WTC11 (cell line): Measurements from ENCODE around the gene ZGLP1. TPM values are rescaled to one million over a fixed set of nuclear protein-coding genes. Genes with fewer than 3 reads are reported as not detected.

Experiments used
- ATAC-seq: fragments of 200-7000 bp; cut with Tn5 transposase; 2 replicates; pipeline ENCODE4 v1.10.0; 2021; ENCODE audit warnings: mild to moderate bottlenecking, moderate library complexity
- CTCF ChIA-PET: fragments of 300-600 bp; sonication (Branson Sonifier 250); formaldehyde crosslinking; loops from one replicate; lab custom pipeline; 2021; ENCODE audit warnings: antibody characterized with exemption; lab: Charles Lee
- POLR2A ChIA-PET: fragments of 350-600 bp; sonication (Branson Sonifier 250); formaldehyde crosslinking; loops from one replicate; lab custom pipeline; 2021; ENCODE audit warnings: antibody characterized with exemption; lab: Charles Lee
- DNase-seq: peaks from one replicate; pipeline ENCODE4 v3.0.0; 2021; ENCODE audit warnings: low spot score
- H3K27ac Mint-ChIP-seq: 2 replicates; pipeline ENCODE4 v1.8.0; 2021; ENCODE audit warnings: mixed read lengths
- H3K27me3 Mint-ChIP-seq: 2 replicates; pipeline ENCODE4 v1.8.0; 2021; ENCODE audit warnings: low read depth, mild to moderate bottlenecking, moderate library complexity, mixed read lengths
- H3K36me3 Mint-ChIP-seq: 2 replicates; pipeline ENCODE4 v1.8.0; 2021; ENCODE audit warnings: mixed read lengths
- H3K4me1 Mint-ChIP-seq: 2 replicates; pipeline ENCODE4 v1.8.0; 2022; ENCODE audit warnings: mixed read lengths
- H3K4me3 Mint-ChIP-seq: 2 replicates; pipeline ENCODE4 v1.8.0; 2021; ENCODE audit warnings: mild to moderate bottlenecking, moderate library complexity, mixed read lengths
- H3K9me3 Mint-ChIP-seq: 2 replicates; pipeline ENCODE4 v1.8.0; 2021; ENCODE audit warnings: mixed read lengths
- ATF3 ChIP-seq: sonication (generic); formaldehyde crosslinking; conservative IDR thresholded peaks from 2 replicates; pipeline ENCODE4 v1.8.1; 2022; ENCODE audit warnings: mild to moderate bottlenecking, missing genetic modification reagents
- ATF6 ChIP-seq: sonication (generic); formaldehyde crosslinking; IDR thresholded peaks from 2 replicates; pipeline ENCODE4 v1.8.1; 2023; ENCODE audit warnings: mild to moderate bottlenecking, missing genetic modification reagents
- CBFB ChIP-seq: sonication (generic); formaldehyde crosslinking; IDR thresholded peaks from 2 replicates; pipeline ENCODE4 v1.8.1; 2022; ENCODE audit warnings: mild to moderate bottlenecking, low read depth, missing genetic modification reagents
- CREM ChIP-seq: sonication (generic); formaldehyde crosslinking; IDR thresholded peaks from 2 replicates; pipeline ENCODE4 v1.8.1; 2022; ENCODE audit warnings: mild to moderate bottlenecking, missing genetic modification reagents, moderate library complexity
- ETV6 ChIP-seq: sonication (generic); formaldehyde crosslinking; IDR thresholded peaks from 2 replicates; pipeline ENCODE4 v1.8.1; 2022; ENCODE audit warnings: mild to moderate bottlenecking, missing genetic modification reagents
- FOXK1 ChIP-seq: sonication (generic); formaldehyde crosslinking; IDR thresholded peaks from 2 replicates; pipeline ENCODE4 v1.8.0; 2022; ENCODE audit warnings: mild to moderate bottlenecking, moderate library complexity, missing genetic modification reagents
- JAZF1 ChIP-seq: fragments of 250-450 bp; sonication (Bioruptor Pico); IDR thresholded peaks from 2 replicates; pipeline ENCODE4 v1.9.0; 2021; ENCODE audit warnings: moderate library complexity, mild to moderate bottlenecking, inconsistent platforms
- NR1H2 ChIP-seq: sonication (generic); formaldehyde crosslinking; IDR thresholded peaks from 2 replicates; pipeline ENCODE4 v1.9.0; 2021; ENCODE audit warnings: mild to moderate bottlenecking, moderate library complexity, missing genetic modification reagents
- RORB ChIP-seq: fragments of 250-450 bp; sonication (Bioruptor Pico); IDR thresholded peaks from 2 replicates; pipeline ENCODE4 v1.9.0; 2021; ENCODE audit warnings: mild to moderate bottlenecking
- SMAD4 ChIP-seq: sonication (generic); formaldehyde crosslinking; IDR thresholded peaks from 2 replicates; pipeline ENCODE4 v1.8.0; 2022; ENCODE audit warnings: mild to moderate bottlenecking, missing genetic modification reagents
- TEAD1 ChIP-seq: sonication (generic); formaldehyde crosslinking; IDR thresholded peaks from 2 replicates; pipeline ENCODE4 v1.8.0; 2022; ENCODE audit warnings: mild to moderate bottlenecking, missing genetic modification reagents
- USF2 ChIP-seq: sonication (generic); formaldehyde crosslinking; IDR thresholded peaks from 2 replicates; pipeline ENCODE4 v1.8.1; 2023; ENCODE audit warnings: mild to moderate bottlenecking, missing genetic modification reagents, moderate library complexity
- ZNF138 ChIP-seq: sonication (generic); formaldehyde crosslinking; conservative IDR thresholded peaks from 2 replicates; pipeline ENCODE4 v1.8.1; 2022; ENCODE audit warnings: mild to moderate bottlenecking, moderate library complexity, missing genetic modification reagents
- ZNF219 ChIP-seq: sonication (generic); formaldehyde crosslinking; IDR thresholded peaks from 2 replicates; pipeline ENCODE4 v1.8.0; 2023; ENCODE audit warnings: missing genetic modification reagents, mild to moderate bottlenecking, borderline replicate concordance
- ZNF416 ChIP-seq: fragments of 250-450 bp; sonication (Bioruptor Pico); IDR thresholded peaks from 2 replicates; pipeline ENCODE4 v1.9.0; 2021; ENCODE audit warnings: mild to moderate bottlenecking, inconsistent platforms
- ZNF423 ChIP-seq: fragments of 250-450 bp; sonication (Bioruptor Pico); IDR thresholded peaks from 2 replicates; pipeline ENCODE4 v2.1.2; 2022; ENCODE audit warnings: mild to moderate bottlenecking, moderate library complexity
- ZNF671 ChIP-seq: fragments of 250-450 bp; sonication (Bioruptor Pico); IDR thresholded peaks from 2 replicates; pipeline ENCODE4 v1.8.0; 2021; ENCODE audit warnings: mild to moderate bottlenecking
- total RNA-seq: library from RNA; stranded (reverse); gene quantifications from 3 replicates; pipeline ENCODE4 v1.2.3, GENCODE V29; 2021
- TF ChIP-seq, protein P1 (sequence below): sonication (generic); formaldehyde crosslinking; IDR thresholded peaks from 2 replicates; pipeline ENCODE4 v1.8.0; 2023; ENCODE audit warnings: missing genetic modification reagents

ZGLP1 gene
- total RNA-seq, 1 experiment from 2014 or later = 5.9 TPM

DNA sequence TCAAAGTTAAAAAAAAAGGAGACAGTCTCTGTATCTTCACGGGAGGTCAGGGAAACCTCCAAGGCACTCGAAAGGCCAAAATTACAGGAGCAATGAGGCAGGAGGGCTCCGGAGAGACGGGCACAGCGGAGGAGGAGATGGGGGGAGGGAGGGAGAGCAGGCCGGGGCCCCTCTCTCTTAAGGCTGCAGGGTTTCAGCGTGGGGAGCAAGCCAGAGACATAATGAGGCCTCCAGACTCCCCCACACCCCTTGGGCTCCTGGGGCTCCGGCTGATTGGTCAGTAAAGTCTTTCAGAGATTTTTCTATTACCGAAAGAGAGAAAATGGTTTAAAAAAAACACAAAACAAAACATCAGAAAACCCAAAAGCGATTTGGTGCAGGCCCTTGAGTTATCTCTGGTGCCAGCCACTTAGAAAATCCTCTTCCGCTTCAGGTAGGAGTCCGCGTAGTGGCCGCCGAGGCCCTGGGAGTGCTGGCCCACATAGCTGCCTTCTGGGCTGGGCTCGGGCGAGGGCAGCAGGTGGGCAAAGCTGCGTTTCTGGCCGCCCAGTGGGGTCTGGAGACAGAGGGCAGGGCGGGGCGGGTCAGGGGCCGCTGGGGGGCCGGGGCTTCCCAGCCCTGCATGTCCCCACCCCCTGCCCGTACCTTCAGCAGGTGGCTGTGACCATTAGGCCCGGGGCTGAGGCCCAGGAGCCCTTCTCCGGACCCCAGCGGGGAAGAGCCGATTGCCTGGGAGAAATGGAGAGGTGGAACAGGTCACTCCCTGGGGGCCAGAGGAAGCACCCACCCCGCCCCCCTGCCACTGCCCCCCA, 7.6 kb upstream of the ZGLP1 start:
- Mint-ChIP-seq H3K27ac (no peak overlapping the region), H3K9me3 (no peaks in the 10 kb centered on the region), H3K36me3 (peaks cover 16% of the 10 kb centered on the region), H3K4me1 (peaks cover 13% of the 10 kb centered on the region), H3K4me3 (no peak overlapping the region)
- POLR2A ChIA-PET = interaction anchor here (1.1 to 1.2 kb wide), 3 partner anchors 25 to 63 kb away, joined by 3 to 5 read pairs (median 4); partner anchors contain the start of gene TYK2
- no peak for TF ChIP-seq ATF6
- TF ChIP-seq, all 79 proteins: peak for 0
- CTCF ChIA-PET = interaction anchor here (0.7 to 2.8 kb wide), 7 partner anchors 10 to 72 kb away, joined by 3 to 11 read pairs (median 4); partner anchors contain the start of genes ICAM5 and TYK2
- no peaks in the 10 kb centered on the region for H3K27me3 Mint-ChIP-seq
- no peak for ATAC-seq
- no peak for DNase-seq

GRCh38 chr19:10316229-10317044, 6.8 kb upstream of the ZGLP1 start:
- Mint-ChIP-seq H3K36me3 (peaks cover 13% of the 10 kb centered on the region), H3K9me3 (no peaks in the 10 kb centered on the region)
- POLR2A ChIA-PET = interaction anchor here (1.1 to 1.2 kb wide), 3 partner anchors 24 to 64 kb away, joined by 3 to 5 read pairs (median 4); partner anchors contain the start of gene TYK2
- 0 out of 2 replicates have a peak, but pooled peaks have one; percentile 11 for ATAC-seq
- TF ChIP-seq ZNF416 (CRISPR knock-in tag) (no peak), SMAD4 (CRISPR knock-in tag) (no peak), ATF3 (no peak), ZNF423 (CRISPR knock-in tag) (no peak), ZNF219 (no peak), CBFB (CRISPR knock-in tag) (no peak), TEAD1 (CRISPR knock-in tag) (no peak), USF2 (no peak), FOXK1 (CRISPR knock-in tag) (no peak), RORB (CRISPR knock-in tag) (no peak), JAZF1 (no peak), ZNF138 (CRISPR knock-in tag) (no peak), ETV6 (CRISPR knock-in tag) (no peak), NR1H2 (no peak), CREM (CRISPR knock-in tag) (no peak), ZNF671 (no peak)
- TF ChIP-seq, protein P1, sequence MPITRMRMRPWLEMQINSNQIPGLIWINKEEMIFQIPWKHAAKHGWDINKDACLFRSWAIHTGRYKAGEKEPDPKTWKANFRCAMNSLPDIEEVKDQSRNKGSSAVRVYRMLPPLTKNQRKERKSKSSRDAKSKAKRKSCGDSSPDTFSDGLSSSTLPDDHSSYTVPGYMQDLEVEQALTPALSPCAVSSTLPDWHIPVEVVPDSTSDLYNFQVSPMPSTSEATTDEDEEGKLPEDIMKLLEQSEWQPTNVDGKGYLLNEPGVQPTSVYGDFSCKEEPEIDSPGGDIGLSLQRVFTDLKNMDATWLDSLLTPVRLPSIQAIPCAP (CRISPR knock-in tag) = no peak
- TF ChIP-seq, all 79 proteins: peak for 0
- CTCF ChIA-PET = interaction anchor here (0.7 to 2.8 kb wide), 9 partner anchors 9 to 74 kb away, joined by 3 to 11 read pairs (median 4); partner anchors contain the start of genes ICAM1, ICAM5 and TYK2
- peaks cover 13% of the 10 kb centered on the region for H3K4me1 Mint-ChIP-seq
- DNase-seq = no peak
- peak overlapping the region; percentile 95 for H3K27ac Mint-ChIP-seq
- no peaks in the 10 kb centered on the region for H3K27me3 Mint-ChIP-seq
- H3K4me3 Mint-ChIP-seq = peak overlapping the region; percentile 92
